Activated CD4-positive, alpha-beta T cell treated with anti-CD3 and anti-CD28 coated beads for 24 hours (primary cell): ENCODE measurements around the gene PLXNA4.

Source experiments
- DNase-seq, 2 donors: peaks; one replicate each; pipeline ENCODE4 v3.0.0-alpha.2; 2020; ENCODE audit warnings: low read depth in 2 of 2

PLXNA4 gene

DNA sequence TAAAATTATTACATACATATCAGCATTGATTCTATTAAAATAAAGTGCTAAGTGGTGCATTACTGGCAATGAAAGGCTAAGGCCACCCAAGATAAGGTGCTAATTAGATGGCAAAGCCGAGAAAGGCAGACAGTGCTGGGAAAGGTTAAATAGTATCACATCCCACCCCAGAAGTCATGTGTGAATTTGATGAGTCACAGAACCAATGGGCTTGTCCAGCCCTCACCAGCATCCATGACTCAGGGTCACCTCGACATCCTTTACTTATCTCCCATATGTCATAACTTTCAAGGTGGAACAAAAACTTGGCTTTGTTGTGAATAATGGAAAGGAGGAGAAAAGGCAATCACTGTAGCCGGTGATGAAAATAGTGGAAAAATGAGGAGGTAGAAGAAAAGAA lies 459.1 kb downstream of the PLXNA4 start:
- no peak for DNase-seq

DNA sequence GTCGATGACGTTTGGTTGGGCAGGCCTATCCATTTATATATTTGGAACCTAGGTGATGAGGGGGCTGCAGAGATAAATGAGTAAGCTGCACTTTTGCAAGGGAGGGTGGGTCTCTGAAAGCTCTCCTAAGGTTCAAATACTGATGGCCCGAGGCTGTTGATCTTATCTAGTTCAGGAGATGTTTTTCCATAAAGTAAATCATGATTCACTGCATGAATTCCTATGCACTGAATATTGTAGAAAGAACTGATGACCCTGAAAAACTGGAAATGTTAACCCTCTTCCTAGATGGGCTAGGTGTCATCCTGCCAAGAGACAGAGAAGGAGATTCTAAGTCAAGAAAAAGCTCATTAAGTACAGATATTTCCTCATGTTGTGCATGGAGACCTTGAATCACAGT lies 459.9 kb downstream of the PLXNA4 start:
- DNase-seq: no peak

DNA sequence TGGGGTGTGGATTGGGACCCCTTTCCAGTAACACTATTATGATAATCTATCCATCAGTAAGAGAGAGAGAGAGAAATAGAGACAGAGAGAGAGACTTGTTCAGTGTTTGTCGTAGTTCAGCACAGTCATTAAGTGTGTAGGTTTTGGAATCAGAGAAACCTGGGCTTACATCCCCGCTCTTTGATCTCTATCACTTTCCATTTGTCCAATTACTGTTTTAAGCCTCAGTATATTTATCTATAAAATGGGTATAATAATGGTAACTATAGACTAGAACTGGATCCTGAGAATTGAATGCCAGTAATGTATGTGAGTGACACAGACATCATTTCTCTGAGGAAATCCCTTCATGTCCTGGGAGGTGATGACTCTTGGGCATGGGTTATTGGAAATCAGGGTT lies 460.5 kb downstream of the PLXNA4 start:
- DNase-seq: no peak

DNA sequence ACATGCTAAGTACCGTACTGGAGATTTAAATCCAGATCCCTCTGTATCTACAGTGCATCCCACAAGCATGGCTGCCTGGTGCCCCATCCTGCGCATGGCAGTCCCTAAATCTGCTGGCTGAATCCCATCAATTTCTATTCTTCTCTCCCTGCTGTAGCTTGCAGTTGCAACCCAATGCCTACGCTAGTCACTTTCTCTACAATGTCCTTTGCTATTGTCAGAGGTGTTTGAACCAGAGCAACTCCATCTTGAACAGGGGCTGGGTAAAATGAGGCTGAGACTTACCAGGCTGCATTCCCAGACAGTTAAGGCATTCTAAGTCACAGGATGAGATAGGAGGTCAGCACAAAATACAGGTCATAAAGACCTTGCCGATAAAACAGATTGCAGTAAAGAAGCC lies 461.2 kb downstream of the PLXNA4 start:
- no peak for DNase-seq

DNA sequence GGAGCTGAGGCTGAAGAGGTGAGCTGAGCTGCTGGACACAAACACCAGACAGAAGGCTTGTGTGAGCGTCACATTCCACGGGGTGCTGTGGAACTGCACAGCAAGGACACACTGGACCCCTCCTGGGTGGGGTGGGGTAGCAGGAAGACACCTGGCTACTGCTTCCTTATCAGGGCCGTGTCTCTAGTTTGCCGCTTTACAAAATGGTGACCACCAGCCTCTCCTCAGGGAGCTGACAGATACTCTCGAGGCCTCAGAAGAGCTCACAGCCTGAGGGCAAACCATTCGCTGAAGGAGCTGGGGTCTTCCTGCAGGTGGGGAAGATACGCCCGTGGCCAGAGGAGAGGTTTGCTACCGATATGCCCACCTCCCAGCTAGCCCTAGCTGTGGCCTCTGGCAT lies 461.9 kb downstream of the PLXNA4 start:
- no peak for DNase-seq

DNA sequence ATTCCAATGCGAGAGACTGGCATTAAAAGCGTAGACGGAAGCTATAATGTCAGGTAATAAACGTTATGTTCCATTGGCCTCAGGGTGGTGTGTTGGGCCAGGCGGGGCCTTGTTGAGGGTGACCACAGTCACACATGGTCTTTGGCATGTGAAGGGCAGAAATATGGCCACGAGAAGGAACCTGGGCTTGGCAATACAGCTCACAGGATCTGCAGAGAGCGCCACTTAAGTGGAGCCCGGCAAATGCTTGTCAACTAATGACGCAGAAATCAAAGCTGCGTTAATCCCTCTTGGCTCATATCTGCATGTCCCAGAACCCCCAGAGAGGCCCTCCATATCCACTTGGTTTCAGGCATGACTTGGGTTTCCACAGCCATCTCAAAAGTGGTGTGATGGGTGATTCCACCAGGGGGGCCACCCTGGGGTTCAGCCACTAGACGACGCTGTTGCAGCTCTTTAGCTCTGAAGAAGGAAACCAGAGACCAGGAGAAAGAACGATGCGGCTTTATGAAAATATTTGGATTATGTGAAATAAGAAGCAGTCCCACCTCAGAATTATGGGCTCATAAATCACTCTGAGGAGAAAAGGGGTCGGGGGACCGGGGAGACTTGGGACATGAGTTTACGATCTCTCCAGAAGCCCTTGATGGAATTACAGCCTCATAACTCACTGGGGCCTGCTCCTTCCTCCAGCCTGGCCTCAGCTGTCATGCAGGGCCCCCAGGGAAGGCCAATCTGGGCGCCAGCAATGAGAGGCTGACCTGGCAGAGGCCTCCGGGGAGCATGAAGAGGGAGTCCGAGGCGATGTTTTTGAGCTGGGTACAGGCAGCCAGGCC lies 462.5 kb downstream of the PLXNA4 start:
- DNase-seq: no peak

DNA sequence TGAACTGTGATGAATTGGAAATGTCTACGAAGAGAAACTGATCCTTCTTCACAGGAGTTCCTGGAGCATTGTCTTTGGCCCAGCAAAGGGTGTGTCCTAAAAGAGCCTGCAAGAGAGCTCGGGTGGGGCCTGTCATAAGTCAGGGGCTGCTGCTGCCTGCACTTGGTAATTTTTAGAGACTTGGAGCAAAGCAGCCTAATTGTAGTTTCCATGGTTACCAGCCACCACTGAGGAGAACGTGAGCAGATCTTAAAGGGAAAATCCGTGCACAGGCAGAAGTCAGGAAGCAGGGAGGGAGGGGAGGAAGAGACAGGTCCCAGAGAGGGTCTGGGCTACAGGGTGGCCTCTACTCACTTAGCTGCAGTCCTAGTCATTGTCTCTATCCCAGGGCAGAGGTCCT lies 463.6 kb downstream of the PLXNA4 start:
- no peak for DNase-seq

DNA sequence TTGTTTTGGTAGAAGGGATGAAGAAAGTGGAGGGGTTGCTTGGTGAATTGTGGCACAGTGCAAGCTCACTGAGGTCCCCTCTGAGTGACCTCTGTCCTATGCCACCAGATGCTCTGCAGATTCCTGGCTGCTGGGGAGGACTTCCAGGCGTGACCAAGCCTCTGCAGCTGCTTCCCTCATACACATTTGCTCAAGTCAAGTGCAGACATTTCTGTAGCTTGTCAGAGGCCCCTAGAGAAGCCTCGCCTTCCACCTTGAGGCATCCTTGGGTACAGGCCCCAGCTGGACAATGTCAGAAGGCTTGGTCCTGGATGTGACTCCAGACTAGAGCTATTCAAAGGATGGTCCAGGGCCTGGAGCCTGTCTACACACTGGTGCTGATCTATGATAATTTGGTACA lies 464.2 kb downstream of the PLXNA4 start:
- DNase-seq: no peak

DNA sequence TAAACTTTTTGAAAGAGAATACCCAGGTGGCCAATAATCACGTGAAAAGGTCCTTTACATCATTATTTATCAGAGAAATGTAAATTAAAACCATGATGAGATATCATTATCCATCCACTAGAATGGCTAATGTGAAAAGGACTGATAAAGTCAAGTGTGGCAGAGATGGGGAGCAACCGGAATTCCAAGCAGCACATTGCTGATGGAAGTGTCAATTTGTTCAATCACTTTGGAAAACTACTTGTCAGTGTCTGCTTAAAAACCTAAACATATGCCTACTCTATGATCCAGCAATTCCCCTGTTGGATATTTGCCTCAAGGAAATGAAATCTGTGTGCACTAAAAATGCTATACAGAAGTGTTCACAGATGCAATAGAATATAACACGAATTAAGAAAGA lies 465.6 kb downstream of the PLXNA4 start:
- DNase-seq: no peak

DNA sequence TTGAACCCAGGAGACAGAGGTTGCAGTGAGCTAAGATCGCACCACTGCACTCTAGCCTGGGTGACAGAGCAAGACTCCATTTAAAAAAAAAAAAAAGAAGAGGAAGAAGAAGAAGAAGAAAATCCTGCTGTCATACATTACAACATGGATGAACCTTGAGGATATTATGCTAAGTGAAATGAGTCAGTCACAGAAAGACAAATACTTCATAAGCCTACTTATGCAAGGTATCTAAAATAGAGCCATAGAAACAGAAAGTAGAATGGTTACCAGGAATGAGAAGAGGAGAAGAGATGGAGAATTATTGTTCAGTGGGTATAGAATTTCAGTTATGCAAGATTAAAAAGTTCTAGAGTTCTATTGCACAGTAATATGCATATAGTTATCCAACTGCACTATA lies 466.5 kb downstream of the PLXNA4 start:
- DNase-seq: no peak

DNA sequence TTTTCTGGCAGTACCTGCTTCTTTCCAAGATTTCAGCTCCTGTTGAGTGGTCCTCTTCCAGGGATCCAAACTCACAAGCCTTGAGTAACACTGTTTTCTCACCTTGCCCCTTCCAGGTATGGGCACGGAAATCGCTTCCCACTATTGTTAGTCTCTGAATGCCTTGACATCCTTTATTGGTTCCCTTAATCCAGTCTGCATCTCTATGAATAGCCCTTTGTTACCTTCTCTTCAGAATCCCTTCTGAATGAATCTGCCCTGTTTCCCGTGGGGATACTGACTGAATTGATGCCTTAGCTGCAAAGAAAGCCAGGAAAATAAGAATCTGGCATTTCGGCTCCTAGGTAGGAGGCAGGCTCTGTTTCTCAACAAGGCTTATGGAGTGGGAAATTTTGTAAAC lies 467.7 kb downstream of the PLXNA4 start:
- DNase-seq: no peak

DNA sequence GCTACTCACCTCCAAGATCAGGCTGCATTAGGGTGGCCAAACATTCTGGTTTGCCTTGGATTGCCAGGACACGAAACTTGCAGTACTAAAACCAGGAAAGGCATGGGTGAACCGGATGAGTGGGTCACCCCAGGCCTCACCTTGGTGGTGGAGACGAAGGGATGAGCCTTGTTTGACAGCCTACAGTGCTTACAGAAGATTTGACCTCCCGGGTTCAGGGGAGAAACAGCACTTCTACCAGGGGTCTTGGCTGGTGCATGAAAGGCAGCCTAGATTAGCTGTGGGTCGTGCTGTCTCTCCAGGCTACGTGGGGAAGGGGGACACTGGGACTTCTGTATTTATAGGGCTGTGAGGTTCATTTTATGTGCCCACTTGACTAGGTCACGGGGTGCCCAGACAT lies 469.8 kb downstream of the PLXNA4 start:
- no peak for DNase-seq

DNA sequence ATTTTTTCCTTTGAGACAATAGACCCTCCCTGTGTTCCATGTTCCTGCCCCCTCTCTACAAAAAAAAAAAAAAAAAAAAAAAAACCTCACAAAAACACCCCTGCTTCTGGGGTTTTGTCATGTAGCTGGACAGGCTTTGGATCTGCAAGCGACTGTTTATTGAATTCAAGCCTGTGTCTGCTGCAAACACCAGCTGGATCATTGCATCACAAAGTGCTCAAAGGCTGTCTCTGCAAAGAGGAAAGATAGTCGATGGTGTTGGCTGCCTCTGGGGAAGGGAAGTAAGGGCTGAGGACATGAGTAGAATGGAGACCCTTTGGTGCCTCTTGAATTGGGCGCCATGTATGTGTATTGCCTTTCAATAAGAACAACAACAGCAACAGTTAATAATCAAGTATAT lies 471.2 kb downstream of the PLXNA4 start:
- DNase-seq: no peak

DNA sequence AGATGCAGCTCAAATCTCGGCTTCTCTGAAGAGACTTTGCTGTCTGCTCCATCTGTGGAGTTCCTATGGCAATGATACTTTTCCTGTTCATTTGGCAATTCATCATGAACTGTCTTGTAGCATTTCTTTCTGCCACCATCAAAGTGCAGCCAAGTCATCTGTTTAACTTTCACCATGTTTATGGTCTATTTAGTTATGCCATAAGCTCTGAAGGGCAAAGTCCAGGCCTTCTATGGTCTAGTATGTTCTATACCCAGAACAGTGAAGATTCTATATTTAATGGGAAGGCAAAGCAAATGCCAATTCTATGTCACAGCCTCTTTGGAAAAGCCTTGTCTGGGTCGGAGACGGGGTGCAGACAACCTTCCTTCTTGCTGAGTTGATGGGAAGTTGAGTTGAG lies 472.6 kb downstream of the PLXNA4 start:
- DNase-seq: no peak

DNA sequence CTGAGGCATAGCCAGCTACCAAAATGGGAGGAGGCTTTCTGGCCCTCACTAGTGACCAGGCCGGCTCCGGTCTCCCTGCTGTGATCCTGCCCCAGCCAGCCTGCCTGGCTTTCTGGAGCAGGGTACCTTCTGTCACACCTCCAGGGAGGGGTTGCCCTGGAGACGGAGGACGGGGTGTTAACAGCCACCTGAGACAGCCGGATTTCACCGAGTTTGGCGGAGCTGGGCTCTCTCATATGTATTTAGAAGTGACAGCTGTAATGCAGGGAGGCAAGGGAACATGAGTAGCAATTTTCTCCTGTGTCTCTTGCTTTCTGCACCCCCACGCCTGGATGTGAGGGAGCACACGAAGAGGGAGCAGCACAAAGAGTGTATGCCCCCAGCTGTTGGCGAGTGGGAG lies 473.3 kb downstream of the PLXNA4 start:
- DNase-seq: no peak

DNA sequence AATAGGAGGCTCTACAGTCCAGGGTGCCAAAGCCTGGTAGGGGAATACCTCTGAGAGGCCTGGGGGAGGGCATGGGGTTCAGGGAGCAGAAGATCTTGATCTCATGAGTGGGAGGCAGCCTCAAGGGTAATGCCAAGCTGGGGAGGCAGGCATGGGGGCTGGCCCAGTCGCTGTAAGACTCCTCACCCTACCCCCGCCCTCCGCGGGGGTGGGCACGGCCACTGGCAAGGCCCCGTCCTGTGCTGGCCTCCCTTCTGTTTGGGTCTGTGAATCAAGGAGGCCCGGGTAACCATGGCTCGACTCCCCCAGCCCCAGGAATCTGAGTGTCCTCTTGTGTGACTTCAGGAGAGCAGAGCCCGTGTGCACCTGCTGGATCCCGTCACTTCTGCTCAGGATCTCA lies 473.9 kb downstream of the PLXNA4 start:
- DNase-seq: no peak

DNA sequence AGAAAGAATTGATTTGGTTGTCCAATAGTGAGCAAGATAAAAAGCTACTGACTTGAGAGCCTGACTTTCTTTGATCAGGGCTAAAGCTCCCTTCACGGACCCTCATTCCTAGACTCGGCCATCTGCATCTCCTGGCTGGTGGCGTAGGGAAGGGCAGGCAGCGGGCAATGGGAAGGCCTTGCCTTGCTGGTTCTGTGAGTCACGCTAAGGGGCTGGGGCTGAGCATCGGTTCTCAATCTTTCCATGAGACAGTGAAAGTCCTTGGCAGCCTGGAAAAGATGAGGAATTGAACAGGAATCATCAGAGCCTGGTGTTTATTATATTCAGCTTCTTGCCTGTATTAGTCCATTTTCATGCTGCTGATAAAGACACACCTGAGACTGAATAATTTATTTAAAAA lies 475.3 kb downstream of the PLXNA4 start:
- no peak for DNase-seq

DNA sequence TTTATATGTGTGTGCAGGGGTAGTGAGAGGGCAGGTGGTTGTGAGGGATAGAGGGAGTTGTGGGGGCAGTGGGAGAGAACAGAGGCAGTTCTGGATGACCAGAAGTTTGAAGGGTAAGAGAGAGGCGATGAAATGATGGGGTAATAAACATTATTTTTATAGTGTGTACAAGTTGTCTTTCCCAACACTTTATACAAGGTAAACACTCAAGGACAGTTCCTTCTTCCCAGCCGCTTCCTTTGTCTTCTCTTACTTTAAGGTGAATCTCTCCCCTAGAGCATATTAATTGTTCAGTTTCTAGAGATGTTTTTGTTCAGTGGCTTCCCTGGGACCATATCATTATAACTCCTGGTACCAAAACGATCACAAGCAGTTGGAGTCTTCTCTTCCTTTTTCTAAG lies 475.8 kb downstream of the PLXNA4 start:
- DNase-seq: no peak

DNA sequence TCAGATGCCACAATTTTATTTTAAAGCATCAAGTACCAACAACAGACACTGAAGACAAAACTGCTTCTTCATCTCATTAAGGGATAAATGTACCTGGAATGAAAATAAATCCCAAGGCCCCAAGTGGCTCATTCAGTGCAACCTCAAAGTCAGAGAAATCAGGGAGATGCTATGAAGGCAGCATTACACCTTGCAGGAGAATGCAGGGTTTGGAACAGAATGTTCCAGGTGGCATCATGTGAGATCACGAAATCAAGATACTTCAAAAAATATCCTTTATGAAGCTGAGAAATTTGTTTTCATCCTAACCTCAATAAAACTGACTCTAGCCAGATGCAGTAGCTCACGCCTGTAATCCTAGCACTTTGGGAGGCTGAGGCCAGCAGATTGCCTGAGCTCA lies 477.1 kb downstream of the PLXNA4 start:
- DNase-seq: no peak

DNA sequence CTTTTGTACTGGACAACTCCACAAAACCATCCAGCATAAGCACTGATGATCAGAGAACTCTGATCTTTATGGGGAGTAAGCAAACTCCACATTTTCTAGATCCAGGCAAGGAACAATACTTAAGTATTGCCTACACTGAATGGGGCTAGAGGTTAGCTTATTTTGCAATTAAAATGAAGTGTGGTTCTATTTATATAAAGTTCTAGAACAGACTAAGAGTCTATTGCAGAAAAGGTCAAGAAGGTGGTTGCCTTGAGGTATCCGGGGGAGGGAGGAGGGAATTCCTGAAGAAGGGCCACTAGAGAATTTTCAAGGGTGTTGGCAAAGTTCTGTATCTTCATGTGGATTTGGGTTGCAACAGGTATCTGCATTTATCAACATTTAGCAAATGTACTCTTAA lies 477.9 kb downstream of the PLXNA4 start:
- no peak for DNase-seq

DNA sequence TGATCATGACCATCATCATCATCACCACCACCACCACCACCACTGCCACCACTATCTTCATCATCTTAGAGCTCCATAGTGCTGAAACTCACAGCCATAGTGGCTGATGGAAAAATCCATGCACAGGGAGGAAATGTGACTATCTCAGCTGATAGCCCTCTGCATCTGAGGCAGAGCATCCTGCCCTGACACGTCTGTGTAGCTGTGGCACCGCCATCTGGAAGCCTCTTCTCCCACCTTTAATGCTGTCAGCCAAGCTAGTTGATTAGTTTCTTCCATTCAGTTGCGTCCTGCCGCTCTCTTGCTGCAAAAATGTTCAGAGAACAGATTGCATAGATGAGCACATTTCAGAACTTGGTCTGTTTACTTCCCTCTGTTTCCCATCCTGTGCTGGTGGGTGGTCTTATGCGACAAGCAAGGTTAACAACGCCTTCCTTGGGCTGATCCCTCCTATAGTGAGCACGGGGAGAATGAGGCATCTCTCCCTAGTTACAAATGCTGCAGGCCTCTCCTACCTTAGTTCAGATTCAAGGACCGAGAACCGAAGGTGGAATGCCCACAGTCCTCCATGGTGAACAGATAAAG lies 478.6 kb downstream of the PLXNA4 start:
- DNase-seq: no peak

DNA sequence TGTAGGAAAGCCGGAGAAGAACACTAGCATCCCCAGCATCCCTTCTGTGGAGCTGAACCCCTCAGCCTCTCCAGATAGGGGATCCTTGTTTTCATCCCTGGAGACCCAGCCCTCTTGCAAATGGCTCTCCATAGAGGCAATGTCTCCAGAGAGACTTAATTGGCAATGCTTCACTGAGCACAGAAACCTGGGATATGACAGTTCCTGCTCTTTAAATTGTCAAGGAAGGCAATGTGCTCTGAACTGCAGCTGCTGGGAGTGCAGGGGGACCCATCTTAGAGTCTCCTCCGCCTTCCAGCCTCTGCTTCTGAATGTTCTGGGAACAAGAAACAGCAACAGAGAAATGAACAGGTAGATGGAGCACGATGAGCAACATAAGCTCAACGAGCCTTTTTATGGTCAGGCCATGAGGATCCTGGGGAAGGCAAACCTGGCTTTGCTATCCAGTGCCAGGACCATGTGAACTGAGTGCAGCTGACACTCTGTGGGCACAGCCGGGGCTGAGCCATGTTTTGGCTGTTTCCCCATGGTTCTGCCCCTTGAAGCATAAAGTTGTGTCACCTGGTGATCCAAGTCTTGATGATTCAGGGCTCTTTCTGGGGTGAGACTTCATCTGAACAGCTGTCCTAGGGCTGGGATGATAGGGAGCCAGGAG lies 481.0 kb downstream of the PLXNA4 start:
- DNase-seq: no peak

DNA sequence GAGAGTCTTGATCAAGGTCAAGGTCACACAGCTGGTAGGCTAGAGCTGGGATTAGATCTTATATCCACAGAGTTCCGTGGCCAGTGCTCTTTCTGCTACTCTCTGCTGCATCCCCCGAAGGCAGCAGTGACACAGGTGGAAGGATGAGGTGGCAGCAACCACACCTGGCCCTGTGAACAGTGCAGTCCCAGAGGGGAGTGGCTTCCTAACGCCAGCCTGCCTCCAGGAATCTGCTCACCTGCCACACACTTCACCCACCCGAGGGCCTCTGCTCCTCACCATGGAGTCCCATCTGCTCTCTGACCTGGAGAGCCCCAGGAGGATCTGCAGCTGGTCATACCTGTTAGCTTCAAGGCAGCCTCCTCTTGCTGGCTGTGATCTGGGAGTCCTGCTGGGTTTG lies 484.2 kb downstream of the PLXNA4 start:
- DNase-seq: no peak
